Measurements from ENCODE around the gene NUS1. TPM values are rescaled to one million over a fixed set of nuclear protein-coding genes. Genes with fewer than 3 reads are reported as not detected.
"Not testable (repeated sequence)": the region's sequence is repeated elsewhere in the genome, so short reads cannot be mapped to it uniquely, and the experiment has no call there.

NUS1 gene
- 16.2 TPM for polyA plus RNA-seq (ENCODE audit: insufficient read length)

GRCh38 chr6:117674991-117675657, at the start of gene NUS1:
NUS1 (plus strand) TSS chr6:117675469; CDS start chr6:117675671, 202 bp downstream.
- DNase-seq, result peak; percentile 98

GRCh38 chr6:117627533-117627932, 47.7 kb upstream of the NUS1 start:
- DNase-seq, result no peak

- no peak for DNase-seq
These were observed 46.1 kb upstream of the NUS1 start for GRCh38 chr6:117629119-117629660.

GRCh38 chr6:117637770-117638169, 37.5 kb upstream of the NUS1 start:
- no peak for DNase-seq

GRCh38 chr6:117642976-117643375, 32.3 kb upstream of the NUS1 start:
- DNase-seq, result no peak

- not testable (repeated sequence) for DNase-seq
These were observed 23.3 kb upstream of the NUS1 start for GRCh38 chr6:117651984-117652383.

- no peak for DNase-seq
These were observed 21.3 kb upstream of the NUS1 start for GRCh38 chr6:117653949-117654348.

- DNase-seq, result no peak
These were observed 19.9 kb upstream of the NUS1 start for GRCh38 chr6:117655380-117655779.

GRCh38 chr6:117666881-117667280, 8.4 kb upstream of the NUS1 start:
- no peak for DNase-seq

GRCh38 chr6:117668736-117669135, 6.5 kb upstream of the NUS1 start:
- DNase-seq, result no peak

GRCh38 chr6:117674503-117674902, 766 bp upstream of the NUS1 start:
- no peak for DNase-seq

- peak; percentile 16 for DNase-seq
These were observed 511 bp downstream of the NUS1 start for GRCh38 chr6:117675658-117676301.

GRCh38 chr6:117676577-117677218, 1.4 kb downstream of the NUS1 start:
- no peak for DNase-seq

GRCh38 chr6:117677553-117678141, 2.4 kb downstream of the NUS1 start:
- DNase-seq, result no peak

GRCh38 chr6:117681162-117681741, 6.0 kb downstream of the NUS1 start:
- DNase-seq, result no peak

GRCh38 chr6:117684749-117685148, 9.5 kb downstream of the NUS1 start:
- no peak for DNase-seq

- DNase-seq, result no peak
These were observed 10.1 kb downstream of the NUS1 start for GRCh38 chr6:117685359-117685758.

- DNase-seq, result no peak
These were observed 11.9 kb downstream of the NUS1 start for GRCh38 chr6:117687021-117687648.

- DNase-seq, result not testable (repeated sequence)
These were observed 14.3 kb downstream of the NUS1 start for GRCh38 chr6:117689584-117689983.

GRCh38 chr6:117706504-117706903, 31.2 kb downstream of the NUS1 start:
- DNase-seq, result no peak

GRCh38 chr6:117706936-117707509, 31.8 kb downstream of the NUS1 start:
- not testable (repeated sequence) for DNase-seq

- no peak for DNase-seq
These were observed 36.1 kb downstream of the NUS1 start for GRCh38 chr6:117711369-117711768.

Measured in hindlimb muscle (tissue), 1 donor.